HepG2 (cell line): ENCODE results near the gene BHLHE23. TPM values are rescaled to one million over a fixed set of nuclear protein-coding genes. Genes with fewer than 3 reads are reported as not detected.

Experiments
- AGO1 ChIP-seq: fragments of 200-400 bp; formaldehyde crosslinking; IDR thresholded peaks from 2 replicates; pipeline ENCODE4 v1.6.1; 2017; ENCODE audit warnings: mild to moderate bottlenecking, low read depth, low read length, moderate library complexity; ENCODE audit not compliant: poor library complexity, severe bottlenecking
- BRCA1 ChIP-seq: sonication (generic); formaldehyde crosslinking; IDR thresholded peaks from 2 replicates; pipeline ENCODE4 v1.4.0; 2020; ENCODE audit warnings: missing genetic modification reagents
- E2F1 ChIP-seq: sonication (generic); formaldehyde crosslinking; IDR thresholded peaks from 2 replicates; pipeline ENCODE4 v1.5.0; 2020; ENCODE audit warnings: missing genetic modification reagents
- ELK4 ChIP-seq: sonication (generic); formaldehyde crosslinking; IDR thresholded peaks from 2 replicates; pipeline ENCODE4 v1.9.0; 2021; ENCODE audit warnings: missing genetic modification reagents, borderline replicate concordance
- FOXC1 ChIP-seq: sonication (generic); formaldehyde crosslinking; IDR thresholded peaks from 2 replicates; pipeline ENCODE4 v1.8.0; 2022; ENCODE audit warnings: mild to moderate bottlenecking, missing genetic modification reagents, borderline replicate concordance
- HDAC2 ChIP-seq: sonication (generic); formaldehyde crosslinking; IDR thresholded peaks from 2 replicates; pipeline ENCODE4 v1.4.0; 2020; ENCODE audit warnings: missing genetic modification reagents
- HNRNPH1 ChIP-seq: fragments of 200-400 bp; formaldehyde crosslinking; optimal IDR thresholded peaks from 2 replicates; pipeline ENCODE3; 2017; ENCODE audit warnings: mild to moderate bottlenecking, low read depth, low read length
- HNRNPL ChIP-seq: fragments of 200-400 bp; formaldehyde crosslinking; IDR thresholded peaks from 2 replicates; pipeline ENCODE4 v1.6.1; 2017; ENCODE audit warnings: mild to moderate bottlenecking, low read depth, low read length
- KAT7 ChIP-seq: IDR thresholded peaks from 2 replicates; pipeline ENCODE4 v1.6.1; 2018; ENCODE audit warnings: borderline replicate concordance, missing compliant biosample characterization
- LCORL ChIP-seq, 2 experiments: fragments of 450-650 bp in 1 of 2; sonication (generic) in 1 of 2; formaldehyde crosslinking in 1 of 2; IDR thresholded peaks; 2 replicates each; pipeline versions ENCODE4 v1.5.0 to v1.6.1; 2017 to 2020; ENCODE audit warnings: antibody characterized with exemption in 1 of 2, missing genetic modification reagents in 1 of 2
- MEIS2 ChIP-seq: sonication (generic); formaldehyde crosslinking; IDR thresholded peaks from 2 replicates; pipeline ENCODE4 v1.9.0; 2021; ENCODE audit warnings: mild to moderate bottlenecking, missing genetic modification reagents
- RFXAP ChIP-seq: sonication (generic); formaldehyde crosslinking; IDR thresholded peaks from 2 replicates; pipeline ENCODE4 v1.4.0; 2020; ENCODE audit warnings: missing genetic modification reagents, borderline replicate concordance
- SCMH1 ChIP-seq: sonication (generic); formaldehyde crosslinking; IDR thresholded peaks from 2 replicates; pipeline ENCODE4 v1.9.0; 2021; ENCODE audit warnings: missing genetic modification reagents, mild to moderate bottlenecking, borderline replicate concordance
- SETDB1 ChIP-seq: sonication (generic); formaldehyde crosslinking; IDR thresholded peaks from 2 replicates; pipeline ENCODE4 v1.5.1; 2020; ENCODE audit warnings: missing genetic modification reagents, mild to moderate bottlenecking, borderline replicate concordance
- ZBTB21 ChIP-seq: sonication (generic); formaldehyde crosslinking; IDR thresholded peaks from 2 replicates; pipeline ENCODE4 v1.4.0; 2020; ENCODE audit warnings: missing genetic modification reagents
- ZBTB3 ChIP-seq: sonication (generic); formaldehyde crosslinking; IDR thresholded peaks from 2 replicates; pipeline ENCODE4 v1.4.0; 2020; ENCODE audit warnings: low read depth, mild to moderate bottlenecking, moderate library complexity, missing genetic modification reagents, borderline replicate concordance
- ZNF234 ChIP-seq: sonication (generic); formaldehyde crosslinking; conservative IDR thresholded peaks from 2 replicates; pipeline ENCODE4 v1.5.1; 2020; ENCODE audit warnings: mild to moderate bottlenecking, missing genetic modification reagents
- ZNF296 ChIP-seq: sonication (generic); formaldehyde crosslinking; conservative IDR thresholded peaks from 2 replicates; pipeline ENCODE4 v1.5.0; 2020; ENCODE audit warnings: mild to moderate bottlenecking, missing genetic modification reagents
- ZNF484 ChIP-seq: sonication (generic); formaldehyde crosslinking; IDR thresholded peaks from 2 replicates; pipeline ENCODE4 v1.5.1; 2020; ENCODE audit warnings: mild to moderate bottlenecking, low read depth, missing genetic modification reagents, borderline replicate concordance
- ZNF552 ChIP-seq: sonication (generic); formaldehyde crosslinking; IDR thresholded peaks from 2 replicates; pipeline ENCODE4 v1.9.0; 2022; ENCODE audit warnings: missing genetic modification reagents, mild to moderate bottlenecking, borderline replicate concordance
- ZNF562 ChIP-seq: sonication (generic); formaldehyde crosslinking; IDR thresholded peaks from 2 replicates; pipeline ENCODE4 v1.8.0; 2022; ENCODE audit warnings: missing genetic modification reagents, borderline replicate concordance
- ZNF891 ChIP-seq: sonication (generic); formaldehyde crosslinking; IDR thresholded peaks from 2 replicates; pipeline ENCODE4 v1.5.0; 2020; ENCODE audit warnings: mild to moderate bottlenecking, missing genetic modification reagents
- ZSCAN22 ChIP-seq: sonication (generic); formaldehyde crosslinking; IDR thresholded peaks from 2 replicates; pipeline ENCODE4 v1.4.0; 2020; ENCODE audit warnings: mild to moderate bottlenecking, missing genetic modification reagents
- polyA plus RNA-seq, 8 experiments: library from polyadenylated mRNA; depleted of rRNA in 3 of 8; stranded (reverse) in 7 of 8; unstranded in 1 of 8; fragments of >200 nt; fragmentation: Illumina TruSeq in 4 of 8; extraction: Trizol in 4 of 8; gene quantifications; 2 replicates each; pipeline versions ENCODE4 v1.2.1 to v1.2.3, GENCODE V29; 2011 to 2016; ENCODE audit warnings: low read depth in 4 of 8, missing spikeins in 1 of 8, mixed read lengths in 1 of 8; ENCODE audit not compliant: insufficient read depth in 1 of 8
- total RNA-seq, 5 experiments: library from RNA; depleted of rRNA; stranded (reverse); fragments of >200 nt; fragmentation: Illumina TruSeq; extraction: Trizol; gene quantifications; 2 replicates each; pipeline ENCODE4 v1.2.3, GENCODE V29; 2016; ENCODE audit warnings: low read depth in 1 of 5
- TF ChIP-seq, protein P1 (sequence below): sonication (generic); formaldehyde crosslinking; IDR thresholded peaks from 2 replicates; pipeline ENCODE4 v1.4.0; 2020; ENCODE audit warnings: missing genetic modification reagents, mild to moderate bottlenecking, borderline replicate concordance

BHLHE23 gene
- total and polyA plus RNA-seq, 2 of the 13 experiments (the other 11 are each of a cell fraction or from before 2014, with no cell fraction given): not detected

DNA sequence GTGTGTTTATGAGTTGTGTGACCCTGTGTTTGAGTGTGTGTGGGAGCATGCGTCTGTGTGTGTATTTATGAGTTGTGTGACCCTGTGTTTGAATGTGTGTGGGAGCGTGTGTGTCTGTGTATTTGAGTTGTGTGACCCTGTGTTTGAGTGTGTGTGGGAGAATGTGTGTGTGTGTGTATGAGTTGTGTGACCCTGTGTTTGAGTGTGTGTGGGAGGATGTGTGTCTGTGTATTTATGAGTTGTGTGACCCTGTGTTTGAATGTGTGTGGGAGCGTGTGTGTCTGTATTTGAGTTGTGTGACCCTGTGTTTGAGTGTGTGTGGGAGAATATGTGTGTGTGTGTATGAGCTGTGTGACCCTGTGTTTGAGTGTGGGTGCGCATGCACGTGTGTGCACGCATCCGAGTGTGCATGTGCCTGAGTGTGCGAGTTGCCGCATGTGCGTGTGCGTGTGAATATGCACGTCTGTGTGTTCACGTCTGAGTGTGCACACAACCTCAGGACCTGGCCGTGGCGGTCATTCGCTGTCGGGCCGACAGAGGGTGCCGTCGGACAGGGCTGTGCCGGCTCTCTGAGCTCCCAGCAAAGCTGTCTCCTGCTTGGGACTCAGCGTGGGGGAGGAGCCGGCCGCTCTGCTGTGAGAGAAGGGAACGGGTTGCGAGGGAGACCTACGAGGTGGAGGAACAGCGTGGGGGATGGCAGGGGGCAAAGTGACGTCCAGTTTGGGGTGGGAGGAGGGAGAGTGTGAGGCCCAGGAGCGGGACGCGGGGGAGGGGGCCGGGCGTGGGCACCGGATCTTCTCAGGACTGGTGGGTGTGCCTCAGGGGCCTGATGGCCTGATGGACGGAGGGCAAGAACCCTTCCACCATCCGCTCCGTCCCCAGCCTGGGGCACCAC is 34.6 kb downstream of the BHLHE23 start (continued):
- TF ChIP-seq FOXC1 (peak; percentile 67; the same call in 1 of the 2 replicates), ZBTB21 (CRISPR knock-in tag) (no peak), ZNF296 (no peak), MEIS2 (CRISPR knock-in tag) (no peak), KAT7 (CRISPR knock-in tag) (no peak; the same call in 1 of the 2 replicates), E2F1 (CRISPR knock-in tag) (no peak), BRCA1 (no peak), ZNF234 (CRISPR knock-in tag) (no peak), SCMH1 (no peak), SETDB1 (CRISPR knock-in tag) (no peak), ZNF552 (0 out of 2 replicates have a peak, but pooled peaks have one; percentile 48), ZNF562 (no peak), ZSCAN22 (CRISPR knock-in tag) (no peak), ZNF484 (CRISPR knock-in tag) (no peak), ZBTB3 (no peak), AGO1 (peak; percentile 58), HNRNPH1 (no peak), HDAC2 (CRISPR knock-in tag) (peak; percentile 84), HNRNPL (0 out of 2 replicates have a peak, but pooled peaks have one; percentile 62), RFXAP (CRISPR knock-in tag) (no peak; the same call in 1 of the 2 replicates), LCORL (IDR thresholded peaks at IDR 0.05) (no peak), LCORL (CRISPR knock-in tag; IDR thresholded peaks at IDR 0.05) (peak; percentile 90), ELK4 (CRISPR knock-in tag) (no peak), ZNF891 (CRISPR knock-in tag) (peak; percentile 39; the same call in 1 of the 2 replicates)
- TF ChIP-seq, protein P1, sequence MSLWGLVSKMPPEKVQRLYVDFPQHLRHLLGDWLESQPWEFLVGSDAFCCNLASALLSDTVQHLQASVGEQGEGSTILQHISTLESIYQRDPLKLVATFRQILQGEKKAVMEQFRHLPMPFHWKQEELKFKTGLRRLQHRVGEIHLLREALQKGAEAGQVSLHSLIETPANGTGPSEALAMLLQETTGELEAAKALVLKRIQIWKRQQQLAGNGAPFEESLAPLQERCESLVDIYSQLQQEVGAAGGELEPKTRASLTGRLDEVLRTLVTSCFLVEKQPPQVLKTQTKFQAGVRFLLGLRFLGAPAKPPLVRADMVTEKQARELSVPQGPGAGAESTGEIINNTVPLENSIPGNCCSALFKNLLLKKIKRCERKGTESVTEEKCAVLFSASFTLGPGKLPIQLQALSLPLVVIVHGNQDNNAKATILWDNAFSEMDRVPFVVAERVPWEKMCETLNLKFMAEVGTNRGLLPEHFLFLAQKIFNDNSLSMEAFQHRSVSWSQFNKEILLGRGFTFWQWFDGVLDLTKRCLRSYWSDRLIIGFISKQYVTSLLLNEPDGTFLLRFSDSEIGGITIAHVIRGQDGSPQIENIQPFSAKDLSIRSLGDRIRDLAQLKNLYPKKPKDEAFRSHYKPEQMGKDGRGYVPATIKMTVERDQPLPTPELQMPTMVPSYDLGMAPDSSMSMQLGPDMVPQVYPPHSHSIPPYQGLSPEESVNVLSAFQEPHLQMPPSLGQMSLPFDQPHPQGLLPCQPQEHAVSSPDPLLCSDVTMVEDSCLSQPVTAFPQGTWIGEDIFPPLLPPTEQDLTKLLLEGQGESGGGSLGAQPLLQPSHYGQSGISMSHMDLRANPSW: no peak
